Measurements from ENCODE around the gene LMO1.

LMO1 gene

GRCh38 chr11:8225589-8226036, 38.1 kb downstream of the LMO1 start:
- peak; percentile 68 to 79 (median 75) for DNase-seq

- no peak for DNase-seq
These were observed 39.0 kb downstream of the LMO1 start for GRCh38 chr11:8224711-8225110.

- DNase-seq, result no peak
These were observed 39.5 kb downstream of the LMO1 start for GRCh38 chr11:8224161-8224591.

GRCh38 chr11:8223513-8223900, 40.2 kb downstream of the LMO1 start:
- DNase-seq, result peak; percentile 63 to 74 (median 70)

GRCh38 chr11:8222820-8223512, 40.7 kb downstream of the LMO1 start:
- no peak for DNase-seq

- DNase-seq, result no peak
These were observed 41.7 kb downstream of the LMO1 start for GRCh38 chr11:8221917-8222495.

GRCh38 chr11:8221046-8221723, 42.5 kb downstream of the LMO1 start:
- DNase-seq, result no peak

- no peak for DNase-seq
These were observed 43.2 kb downstream of the LMO1 start for GRCh38 chr11:8220261-8221045.

- peak; percentile 45 to 54 (median 46) for DNase-seq
These were observed 44.2 kb downstream of the LMO1 start for GRCh38 chr11:8219257-8220021.

- DNase-seq, result no peak
These were observed 44.8 kb downstream of the LMO1 start for GRCh38 chr11:8218840-8219239.

- DNase-seq, result no peak
These were observed 45.3 kb downstream of the LMO1 start for GRCh38 chr11:8218409-8218808.

GRCh38 chr11:8217926-8218325, 45.8 kb downstream of the LMO1 start:
- no peak for DNase-seq

GRCh38 chr11:8217136-8217535, 46.5 kb downstream of the LMO1 start:
- no peak for DNase-seq

GRCh38 chr11:8213376-8213775, 50.3 kb downstream of the LMO1 start:
- peak; percentile 56 to 79 (median 64) for DNase-seq

GRCh38 chr11:8209208-8209807, 54.4 kb downstream of the LMO1 start:
- peak; percentile 31 to 73 (median 60) for DNase-seq

GRCh38 chr11:8207080-8208000, 56.3 kb downstream of the LMO1 start:
- DNase-seq, result peak in 1 of 3 donors; percentile 28

GRCh38 chr11:8206251-8207079, 57.2 kb downstream of the LMO1 start:
- peak; percentile 78 to 82 (median 81) for DNase-seq

- no peak for DNase-seq
These were observed 58.1 kb downstream of the LMO1 start for GRCh38 chr11:8205566-8205965.

- DNase-seq, result no peak
These were observed 59.1 kb downstream of the LMO1 start for GRCh38 chr11:8204596-8204995.

- peak; percentile 62 to 69 (median 62) for DNase-seq
These were observed 59.7 kb downstream of the LMO1 start for GRCh38 chr11:8204025-8204424.
